GM23338 (cell line): Measurements from ENCODE around the gene TPO. TPM values are rescaled to one million over a fixed set of nuclear protein-coding genes. Genes with fewer than 3 reads are reported as not detected.

Experiments used
- ATAC-seq: fragments of 200-7000 bp; cut with Tn5 transposase; 3 replicates; pipeline ENCODE4 v1.9.1; 2020
- DNase-seq: peaks from one replicate; pipeline ENCODE4 v3.0.0-alpha.2; 2015; ENCODE audit warnings: low spot score
- H2AFZ ChIP-seq: fragments of 200-600 bp; sonication (generic); 2 replicates; pipeline ENCODE4 v1.8.0; 2016; ENCODE audit warnings: antibody characterized with exemption, mild to moderate bottlenecking, moderate library complexity
- H3F3A ChIP-seq: fragments of 200-600 bp; sonication (generic); replicated peaks from 2 replicates; pipeline ENCODE4 v1.8.0; 2017; ENCODE audit warnings: antibody characterized with exemption, mixed run types, low read depth
- H3K27ac ChIP-seq: fragments of 200-600 bp; sonication (generic); 2 replicates; pipeline ENCODE4 v1.6.1; 2016; ENCODE audit warnings: low read depth
- H3K27me3 ChIP-seq: fragments of 200-600 bp; sonication (generic); 2 replicates; pipeline ENCODE4 v1.8.0; 2016; ENCODE audit warnings: mild to moderate bottlenecking, mixed run types, moderate library complexity; ENCODE audit not compliant: insufficient read depth
- H3K36me3 ChIP-seq: fragments of 200-600 bp; sonication (generic); 2 replicates; pipeline ENCODE4 v1.8.0; 2016; ENCODE audit warnings: mild to moderate bottlenecking; ENCODE audit not compliant: insufficient read depth
- H3K4me1 ChIP-seq: fragments of 200-600 bp; sonication (generic); 2 replicates; pipeline ENCODE4 v1.8.0; 2016; ENCODE audit warnings: mild to moderate bottlenecking, moderate library complexity; ENCODE audit not compliant: insufficient read depth
- H3K4me2 ChIP-seq: fragments of 200-600 bp; sonication (generic); 2 replicates; pipeline ENCODE4 v1.7.1; 2017; ENCODE audit warnings: mixed run types
- H3K4me3 ChIP-seq: fragments of 200-600 bp; sonication (generic); 2 replicates; pipeline ENCODE4 v1.6.1; 2016; ENCODE audit warnings: mixed run types
- H3K79me2 ChIP-seq: fragments of 200-600 bp; sonication (generic); replicated peaks from 2 replicates; pipeline ENCODE4 v1.8.0; 2017; ENCODE audit warnings: mild to moderate bottlenecking; ENCODE audit not compliant: insufficient read depth
- H3K9me2 ChIP-seq: fragments of 200-600 bp; sonication (generic); 2 replicates; pipeline ENCODE4 v1.8.0; 2017; ENCODE audit not compliant: insufficient read depth
- H4K20me1 ChIP-seq: fragments of 200-600 bp; sonication (generic); replicated peaks from 2 replicates; pipeline ENCODE4 v1.8.0; 2017; ENCODE audit warnings: mild to moderate bottlenecking; ENCODE audit not compliant: insufficient read depth
- H3K27ac Mint-ChIP-seq: 2 replicates; pipeline ENCODE4 v1.8.0; 2020; ENCODE audit warnings: inconsistent platforms, mild to moderate bottlenecking, moderate library complexity, mixed read lengths
- H3K27me3 Mint-ChIP-seq: 3 replicates; pipeline ENCODE4 v1.8.0; 2022; ENCODE audit warnings: low read depth, mild to moderate bottlenecking, moderate library complexity, mixed read lengths, inconsistent platforms; ENCODE audit not compliant: insufficient read depth, poor library complexity
- H3K36me3 Mint-ChIP-seq: 3 replicates; pipeline ENCODE4 v1.8.0; 2021; ENCODE audit warnings: low read depth, mild to moderate bottlenecking, inconsistent platforms, moderate library complexity, mixed read lengths
- H3K4me1 Mint-ChIP-seq: 3 replicates; pipeline ENCODE4 v1.8.0; 2020; ENCODE audit warnings: mild to moderate bottlenecking, inconsistent platforms, mixed read lengths
- H3K4me3 Mint-ChIP-seq: 3 replicates; pipeline ENCODE4 v1.8.0; 2021; ENCODE audit warnings: moderate library complexity, mild to moderate bottlenecking, inconsistent platforms, mixed read lengths
- H3K9me3 Mint-ChIP-seq: 3 replicates; pipeline ENCODE4 v1.8.0; 2020; ENCODE audit warnings: moderate library complexity, mild to moderate bottlenecking, inconsistent platforms, mixed read lengths
- CREB1 ChIP-seq: fragments of 250-450 bp; sonication (Bioruptor Pico); IDR thresholded peaks from 2 replicates; pipeline ENCODE4 v1.5.0; 2020; ENCODE audit warnings: low read depth, mild to moderate bottlenecking, moderate library complexity
- ETS1 ChIP-seq: IDR thresholded peaks from 2 replicates; pipeline ENCODE4 v1.6.1; 2016; ENCODE audit warnings: antibody characterized with exemption
- EZH2 ChIP-seq: fragments of 200-600 bp; sonication (generic); IDR thresholded peaks from one replicate; pipeline ENCODE4 v1.8.0; 2017; ENCODE audit warnings: antibody characterized with exemption, mild to moderate bottlenecking, low read depth; ENCODE audit not compliant: unreplicated experiment
- EZH2phosphoT487 ChIP-seq: fragments of 200-600 bp; sonication (generic); IDR thresholded peaks from one replicate; pipeline ENCODE4 v1.8.1; 2018; ENCODE audit warnings: antibody characterized with exemption; ENCODE audit not compliant: unreplicated experiment
- JUNB ChIP-seq: IDR thresholded peaks from one replicate; pipeline ENCODE4 v1.6.1; 2016; ENCODE audit warnings: antibody characterized with exemption; ENCODE audit not compliant: unreplicated experiment
- NANOG ChIP-seq: IDR thresholded peaks from 2 replicates; pipeline ENCODE4 v1.6.1; 2016; ENCODE audit warnings: antibody characterized with exemption, borderline replicate concordance
- POLR2AphosphoS5 ChIP-seq: IDR thresholded peaks from 2 replicates; pipeline ENCODE4 v1.6.1; 2016; ENCODE audit warnings: antibody characterized with exemption, low read depth
- REST ChIP-seq: IDR thresholded peaks from one replicate; pipeline ENCODE4 v1.6.1; 2018; ENCODE audit warnings: antibody characterized with exemption; ENCODE audit not compliant: unreplicated experiment
- STAT1 ChIP-seq: IDR thresholded peaks from one replicate; pipeline ENCODE4 v1.6.1; 2016; ENCODE audit warnings: antibody characterized with exemption; ENCODE audit not compliant: unreplicated experiment
- ZNF114 ChIP-seq: fragments of 250-450 bp; sonication (Bioruptor Pico); IDR thresholded peaks from 2 replicates; pipeline ENCODE4 v1.5.0; 2020; ENCODE audit warnings: mild to moderate bottlenecking, moderate library complexity
- ZNF331 ChIP-seq: fragments of 250-450 bp; sonication (Bioruptor Pico); IDR thresholded peaks from 2 replicates; pipeline ENCODE4 v1.5.0; 2020; ENCODE audit warnings: low read depth, mild to moderate bottlenecking, moderate library complexity
- polyA plus RNA-seq: library from polyadenylated mRNA; unstranded; fragments of >200 nt; fragmentation: Nextera tagmentation; extraction: Ambion mirVana; gene quantifications from 2 replicates; pipeline ENCODE4 v1.2.1, GENCODE V29; 2016
- total RNA-seq: library from RNA; depleted of rRNA; stranded (reverse); fragments of >200 nt; shearing (Covaris generic); gene quantifications from 2 replicates; pipeline ENCODE4 v1.2.3, GENCODE V29; 2014
- TF ChIP-seq, protein P1 (sequence below), 2 experiments: fragments of 200-600 bp in 1 of 2; sonication (generic) in 1 of 2; conservative IDR thresholded peaks; 2 replicates each; pipeline versions ENCODE4 v1.5.1 to v1.6.1; 2016 to 2017; ENCODE audit warnings: antibody characterized with exemption in 2 of 2, low read depth in 2 of 2, mild to moderate bottlenecking in 2 of 2, moderate library complexity in 1 of 2

The TPO gene
- total and polyA plus RNA-seq, 2 experiments from 2014 or later: 0.74 TPM; not detected in 1

DNA sequence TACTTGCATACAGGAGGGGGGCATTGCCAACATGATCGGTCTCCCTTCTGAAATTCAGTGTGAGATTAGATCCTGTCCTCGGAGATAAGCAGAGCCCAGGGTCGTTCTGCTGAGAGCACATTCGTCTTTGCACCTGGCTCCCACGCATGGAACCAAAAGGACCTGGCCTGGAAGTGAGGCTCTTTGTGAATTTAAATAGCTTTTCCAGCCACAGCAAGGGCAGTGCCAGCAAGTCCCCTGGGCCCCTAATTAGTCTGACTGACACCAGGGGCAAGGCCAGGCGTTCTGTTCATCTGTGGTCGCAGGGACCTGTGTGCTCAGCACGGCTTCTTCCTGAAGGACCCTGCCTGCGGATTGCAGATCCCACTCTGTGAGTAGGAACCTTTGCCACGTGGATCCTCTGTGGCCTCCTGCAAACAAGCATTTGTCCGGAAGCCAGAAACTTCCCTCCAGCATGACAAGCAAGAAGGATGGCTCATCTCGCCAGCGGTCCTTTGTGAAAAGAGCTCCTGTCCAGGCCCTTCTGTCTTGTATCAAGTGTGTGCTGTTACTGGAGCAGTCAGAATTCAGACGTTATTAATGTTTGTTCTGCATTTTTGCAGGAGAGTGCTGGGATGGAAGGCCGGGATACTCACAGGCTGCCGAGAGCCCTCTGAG, 128.7 kb downstream of the TPO start:
- no peaks in the 10 kb centered on the region for H3K79me2 ChIP-seq
- H3K27ac ChIP-seq: no peak overlapping the region
- no peaks in the 10 kb centered on the region for H3F3A ChIP-seq
- no peak for DNase-seq
- Mint-ChIP-seq H3K27ac (no peak overlapping the region), H3K4me1 (peaks cover 5% of the 10 kb centered on the region; the same call in 1 of the 3 replicates), H3K4me3 (no peak overlapping the region), H3K9me3 (peaks cover 4% of the 10 kb centered on the region; the same call in 1 of the 3 replicates), H3K27me3 (peaks cover 5% of the 10 kb centered on the region), H3K36me3 (0 out of 3 replicates have a peak, but pooled peaks cover 3% of the 10 kb centered on the region)
- H4K20me1 ChIP-seq: no peaks in the 10 kb centered on the region
- TF ChIP-seq NANOG (no peak), STAT1 (no peak), EZH2phosphoT487 (no peak), ETS1 (no peak)
- TF ChIP-seq, protein P1, sequence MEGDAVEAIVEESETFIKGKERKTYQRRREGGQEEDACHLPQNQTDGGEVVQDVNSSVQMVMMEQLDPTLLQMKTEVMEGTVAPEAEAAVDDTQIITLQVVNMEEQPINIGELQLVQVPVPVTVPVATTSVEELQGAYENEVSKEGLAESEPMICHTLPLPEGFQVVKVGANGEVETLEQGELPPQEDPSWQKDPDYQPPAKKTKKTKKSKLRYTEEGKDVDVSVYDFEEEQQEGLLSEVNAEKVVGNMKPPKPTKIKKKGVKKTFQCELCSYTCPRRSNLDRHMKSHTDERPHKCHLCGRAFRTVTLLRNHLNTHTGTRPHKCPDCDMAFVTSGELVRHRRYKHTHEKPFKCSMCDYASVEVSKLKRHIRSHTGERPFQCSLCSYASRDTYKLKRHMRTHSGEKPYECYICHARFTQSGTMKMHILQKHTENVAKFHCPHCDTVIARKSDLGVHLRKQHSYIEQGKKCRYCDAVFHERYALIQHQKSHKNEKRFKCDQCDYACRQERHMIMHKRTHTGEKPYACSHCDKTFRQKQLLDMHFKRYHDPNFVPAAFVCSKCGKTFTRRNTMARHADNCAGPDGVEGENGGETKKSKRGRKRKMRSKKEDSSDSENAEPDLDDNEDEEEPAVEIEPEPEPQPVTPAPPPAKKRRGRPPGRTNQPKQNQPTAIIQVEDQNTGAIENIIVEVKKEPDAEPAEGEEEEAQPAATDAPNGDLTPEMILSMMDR (conservative IDR thresholded peaks at IDR 0.05; ENCODE audit: low read depth in 2 of 2): no peak
- no peaks in the 10 kb centered on the region for H3K4me1 ChIP-seq
- H3K36me3 ChIP-seq: no peaks in the 10 kb centered on the region
- no peaks in the 10 kb centered on the region for H3K27me3 ChIP-seq
- no peak for ATAC-seq
- H3K9me2 ChIP-seq: no peaks in the 10 kb centered on the region
- H2AFZ ChIP-seq: no peak overlapping the region
- no peak overlapping the region for H3K4me3 ChIP-seq
- H3K4me2 ChIP-seq: no peak overlapping the region

DNA sequence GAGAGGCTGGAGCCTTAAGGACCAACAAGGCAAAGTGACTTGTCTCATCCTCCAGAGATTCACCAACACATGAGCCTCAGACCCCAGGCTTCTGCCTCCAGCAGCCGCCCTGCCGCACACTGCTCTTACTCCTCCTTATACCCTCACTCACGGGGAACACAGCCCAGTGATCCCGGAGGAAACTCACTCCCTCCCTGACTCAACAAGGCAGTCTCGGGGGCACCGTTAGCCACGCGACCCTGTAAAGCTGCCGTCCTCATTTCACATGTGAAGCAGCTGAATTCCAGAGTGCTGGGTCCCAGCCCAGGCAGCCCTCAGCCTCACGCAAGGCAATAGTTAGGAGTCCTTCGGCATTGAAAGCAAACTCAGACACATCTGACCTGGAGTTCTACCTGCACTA, 129.7 kb downstream of the TPO start:
- Mint-ChIP-seq H3K4me1 (peaks cover 8% of the 10 kb centered on the region; the same call in 2 of the 3 replicates), H3K4me3 (no peak overlapping the region), H3K27ac (no peak overlapping the region), H3K9me3 (peaks cover 2% of the 10 kb centered on the region; the same call in 1 of the 3 replicates), H3K36me3 (0 out of 3 replicates have a peak, but pooled peaks cover 2% of the 10 kb centered on the region), H3K27me3 (peaks cover 10% of the 10 kb centered on the region)
- Histone ChIP-seq H3K4me3 (no peak overlapping the region), H3K4me1 (no peaks in the 10 kb centered on the region), H3K27ac (no peak overlapping the region), H2AFZ (no peak overlapping the region), H4K20me1 (no peaks in the 10 kb centered on the region), H3K27me3 (no peaks in the 10 kb centered on the region), H3K36me3 (no peaks in the 10 kb centered on the region), H3K79me2 (no peaks in the 10 kb centered on the region), H3F3A (no peaks in the 10 kb centered on the region), H3K4me2 (no peak overlapping the region), H3K9me2 (no peaks in the 10 kb centered on the region)
- ATAC-seq (no peak), DNase-seq (no peak)
- no peak for TF ChIP-seq CREB1
- no peak for TF ChIP-seq ZNF114 (CRISPR knock-in tag)
- TF ChIP-seq JUNB: no peak
- TF ChIP-seq, protein P1 (conservative IDR thresholded peaks at IDR 0.05; ENCODE audit: low read depth in 2 of 2): no peak
- no peak for TF ChIP-seq POLR2AphosphoS5
- no peak for TF ChIP-seq EZH2
- no peak for TF ChIP-seq ZNF331 (CRISPR knock-in tag)
- no peak for TF ChIP-seq REST
